SK-N-SH (cell line): Measurements from ENCODE around the gene TBX21. TPM values are rescaled to one million over a fixed set of nuclear protein-coding genes. Genes with fewer than 3 reads are reported as not detected.

Source experiments
- CTCF ChIA-PET: fragments of 300-600, 350-600 bp; formaldehyde crosslinking; extraction: SDS; loops from one replicate; lab custom pipeline; 2021; lab: Yijun Ruan, JAX
- POLR2A ChIA-PET: fragments of 350-600 bp; sonication (Branson Sonifier 250); formaldehyde crosslinking; extraction: SDS; loops from one replicate; lab custom pipeline; 2020; ENCODE audit warnings: antibody characterized with exemption, inconsistent platforms; lab: Yijun Ruan, JAX
- DNase-seq: peaks from one replicate; pipeline ENCODE4 v3.0.0; 2012
- H2AFZ ChIP-seq: fragments of 200-600 bp; sonication (generic); 2 replicates; pipeline ENCODE4 v1.8.1; 2016; ENCODE audit warnings: antibody characterized with exemption, mild to moderate bottlenecking, low read depth
- H3F3A ChIP-seq: fragments of 200-600 bp; sonication (generic); replicated peaks from 2 replicates; pipeline ENCODE3; 2016; ENCODE audit warnings: antibody characterized with exemption, mild to moderate bottlenecking; ENCODE audit not compliant: insufficient read depth
- H3K27ac ChIP-seq, 2 experiments: fragments of 200-500 bp in 1 of 2; fragments of 200-600 bp in 1 of 2; sonication (Bioruptor generic) in 1 of 2; sonication (generic), shearing (Covaris generic) in 1 of 2; 2 replicates each; pipeline versions ENCODE4 v1.5.1 to v1.6.1; 2014 to 2016; ENCODE audit warnings: low read depth in 2 of 2, inconsistent platforms in 1 of 2, low read length in 1 of 2, mild to moderate bottlenecking in 1 of 2, mixed read lengths in 1 of 2
- H3K27me3 ChIP-seq: fragments of 200-600 bp; sonication (generic), shearing (Covaris generic); 2 replicates; pipeline ENCODE4 v1.6.1; 2016; ENCODE audit warnings: mixed run types; ENCODE audit not compliant: insufficient read depth
- H3K36me3 ChIP-seq, 2 experiments: fragments of 200-500 bp in 1 of 2; fragments of 200-600 bp in 1 of 2; sonication (Bioruptor generic) in 1 of 2; sonication (generic) in 1 of 2; replicated peaks in 1 of 2; 2 replicates each; pipeline versions ENCODE3 to v1.5.1; 2014 to 2016; ENCODE audit warnings: low read length in 1 of 2, mild to moderate bottlenecking in 1 of 2; ENCODE audit not compliant: insufficient read depth in 2 of 2, control insufficient read depth in 1 of 2
- H3K4me1 ChIP-seq, 2 experiments: fragments of 200-500 bp in 1 of 2; fragments of 200-600 bp in 1 of 2; sonication (Bioruptor generic) in 1 of 2; sonication (generic), shearing (Covaris generic) in 1 of 2; 2 replicates each; pipeline versions ENCODE4 v1.5.1 to v1.6.1; 2014 to 2016; ENCODE audit warnings: low read depth in 1 of 2, low read length in 1 of 2, mixed run types in 1 of 2; ENCODE audit not compliant: insufficient read depth in 2 of 2, control insufficient read depth in 1 of 2
- H3K4me2 ChIP-seq: fragments of 200-600 bp; sonication (generic), shearing (Covaris generic); 2 replicates; pipeline ENCODE4 v1.6.1; 2017; ENCODE audit warnings: mixed run types
- H3K4me3 ChIP-seq, 2 experiments: fragments of 200-500 bp in 1 of 2; fragments of 200-600 bp in 1 of 2; sonication (Bioruptor generic) in 1 of 2; sonication (generic), shearing (Covaris generic) in 1 of 2; 2 replicates each; pipeline versions ENCODE4 v1.5.1 to v1.8.1; 2014 to 2016; ENCODE audit warnings: low read depth in 2 of 2, inconsistent platforms in 1 of 2, low read length in 1 of 2, mild to moderate bottlenecking in 1 of 2, mixed read lengths in 1 of 2, moderate library complexity in 1 of 2
- H3K79me2 ChIP-seq: fragments of 200-600 bp; sonication (generic); 2 replicates; pipeline ENCODE4 v1.8.1; 2017; ENCODE audit warnings: mild to moderate bottlenecking; ENCODE audit not compliant: insufficient read depth
- H3K9ac ChIP-seq: fragments of 200-600 bp; sonication (generic); 2 replicates; pipeline ENCODE4 v1.6.1; 2017; ENCODE audit warnings: mixed run types
- H3K9me2 ChIP-seq: fragments of 200-600 bp; sonication (generic); 2 replicates; pipeline ENCODE4 v1.6.1; 2017; ENCODE audit warnings: mixed run types
- H3K9me3 ChIP-seq: fragments of 200-600 bp; sonication (generic); 2 replicates; pipeline ENCODE4 v1.6.1; 2017; ENCODE audit warnings: mixed run types, mild to moderate bottlenecking, moderate library complexity
- H4K20me1 ChIP-seq: fragments of 200-600 bp; sonication (generic); 2 replicates; pipeline ENCODE4 v1.6.1; 2017; ENCODE audit warnings: mild to moderate bottlenecking, mixed run types; ENCODE audit not compliant: insufficient read depth
- EP300 ChIP-seq, 2 experiments: IDR thresholded peaks; 2 replicates each; pipeline versions ENCODE4 v1.4.0 to v1.6.1; 2012; ENCODE audit warnings: borderline replicate concordance in 1 of 2, low read depth in 1 of 2, low read length in 1 of 2
- EZH2phosphoT487 ChIP-seq: fragments of 200-600 bp; sonication (generic); IDR thresholded peaks from 2 replicates; pipeline ENCODE4 v1.6.1; 2017; ENCODE audit warnings: low read depth, mixed run types, mild to moderate bottlenecking, antibody characterized with exemption, moderate library complexity, borderline replicate concordance
- FOXJ3 ChIP-seq: sonication (generic); formaldehyde crosslinking; IDR thresholded peaks from 2 replicates; pipeline ENCODE4 v1.5.1; 2020; ENCODE audit warnings: mild to moderate bottlenecking, missing genetic modification reagents
- GATA2 ChIP-seq: sonication (generic); formaldehyde crosslinking; IDR thresholded peaks from 2 replicates; pipeline ENCODE4 v1.5.0; 2020; ENCODE audit warnings: mild to moderate bottlenecking, missing genetic modification reagents
- NRF1 ChIP-seq: IDR thresholded peaks from 2 replicates; pipeline ENCODE4 v1.6.1; 2012; ENCODE audit warnings: low read depth, mild to moderate bottlenecking, low read length
- RAD21 ChIP-seq: IDR thresholded peaks from 2 replicates; pipeline ENCODE4 v1.6.1; 2012; ENCODE audit warnings: mild to moderate bottlenecking, low read length
- RCOR1 ChIP-seq: fragments of 150-350 bp; IDR thresholded peaks from 2 replicates; pipeline ENCODE4 v1.6.1; 2017; ENCODE audit warnings: antibody characterized with exemption, low read length
- RFX5 ChIP-seq: IDR thresholded peaks from 2 replicates; pipeline ENCODE4 v1.6.1; 2012; ENCODE audit warnings: mild to moderate bottlenecking, improper control_type of control experiment, low read length
- SIN3A ChIP-seq: IDR thresholded peaks from 2 replicates; pipeline ENCODE4 v1.6.1; 2012; ENCODE audit warnings: low read depth, mild to moderate bottlenecking, low read length, moderate library complexity, borderline replicate concordance
- SMC3 ChIP-seq: IDR thresholded peaks from 2 replicates; pipeline ENCODE4 v1.6.1; 2012; ENCODE audit warnings: low read depth, low read length, improper control_type of control experiment
- TAF1 ChIP-seq: IDR thresholded peaks from 2 replicates; pipeline ENCODE4 v1.6.1; 2012; ENCODE audit warnings: low read depth, mild to moderate bottlenecking, low read length, moderate library complexity, borderline replicate concordance
- TCF12 ChIP-seq: IDR thresholded peaks from 2 replicates; pipeline ENCODE4 v1.4.0; 2012
- WGBS: methylation state at CpG from one replicate; pipeline ENCODE4 v1.1.6; 2017; ENCODE audit warnings: low lambda C conversion rate; 5-methylcytosine and 5-hydroxymethylcytosine counted together
- polyA plus RNA-seq, 3 experiments: library from polyadenylated mRNA; depleted of rRNA; stranded (reverse); fragments of >200 nt; gene quantifications; 2 replicates each; pipeline ENCODE4 v1.2.3, GENCODE V29; 2012
- TF ChIP-seq, protein P1 (sequence below): IDR thresholded peaks from 2 replicates; pipeline ENCODE4 v1.4.0; 2012; ENCODE audit warnings: low read depth, borderline replicate concordance
- TF ChIP-seq, protein P2 (sequence below): IDR thresholded peaks from 2 replicates; pipeline ENCODE4 v1.4.0; 2012; ENCODE audit warnings: low read depth, borderline replicate concordance
- TF ChIP-seq, protein P3 (sequence below): fragments of 150-350 bp; IDR thresholded peaks from 2 replicates; pipeline ENCODE4 v1.6.1; 2016; ENCODE audit warnings: mild to moderate bottlenecking, low read depth, low read length
- TF ChIP-seq, protein P4 (sequence below): IDR thresholded peaks from 2 replicates; pipeline ENCODE4; 2012

TBX21 gene
- polyA plus RNA-seq, 1 of the 3 experiments (the other 2 are of a cell fraction): not detected

DNA sequence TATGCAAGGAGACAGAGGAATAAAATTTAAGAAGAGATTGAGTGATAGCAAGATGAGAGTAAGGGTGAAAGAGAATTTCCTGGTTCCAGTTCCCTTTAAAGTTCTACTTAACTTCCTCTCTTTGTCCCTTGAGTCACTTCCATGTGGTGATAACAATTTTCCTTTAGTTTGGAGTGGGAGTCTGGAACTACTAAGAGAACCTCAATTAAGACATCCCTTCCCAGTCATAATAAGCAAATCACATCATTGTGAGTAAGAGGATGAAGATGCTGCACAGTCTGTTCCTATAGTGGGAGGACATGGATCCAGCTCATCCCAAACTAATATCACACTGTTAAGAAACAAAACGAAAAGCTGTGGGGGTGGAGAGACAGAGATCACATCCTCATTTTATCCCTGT lies 24.4 kb downstream of the TBX21 start:
- CTCF ChIA-PET: interaction anchor here (0.8 to 1.5 kb wide), 4 partner anchors 20 to 44 kb away, joined by 3 to 4 read pairs (median 4); partner anchors contain the start of gene TBX21

DNA sequence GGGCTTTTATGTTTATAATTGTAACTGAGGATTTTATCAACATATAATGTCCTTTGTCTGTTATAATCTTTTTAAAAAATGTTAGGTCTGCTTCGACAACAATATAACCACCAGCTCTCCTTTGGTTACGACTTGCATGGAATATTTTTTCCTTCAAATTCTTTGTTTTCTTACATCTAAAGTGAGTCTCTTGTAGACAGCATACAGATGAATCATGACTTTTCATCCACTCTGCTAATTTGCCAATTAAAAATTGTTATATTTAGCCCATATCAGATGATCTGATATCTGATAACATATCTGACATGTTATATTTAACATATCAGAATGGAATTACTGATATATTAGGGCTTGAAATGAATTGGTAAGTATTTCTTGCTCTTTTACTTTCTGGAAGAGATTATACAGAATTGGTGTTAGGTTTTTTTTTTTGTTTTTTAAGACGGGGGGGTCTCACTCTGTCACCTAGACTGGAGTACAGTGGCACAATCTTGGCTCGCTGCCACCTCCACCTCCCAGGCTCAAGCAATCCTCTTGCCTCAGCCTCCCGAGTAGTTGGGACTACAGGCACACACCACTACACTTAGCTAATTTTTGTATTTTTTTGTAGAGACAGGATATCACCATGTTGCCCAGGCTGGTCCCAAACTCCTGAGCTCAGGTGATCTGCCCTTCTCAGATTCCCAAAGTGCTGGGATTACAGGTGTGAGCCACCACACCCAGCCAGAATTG lies 27.5 kb downstream of the TBX21 start:
- Histone ChIP-seq H3K79me2 (no peaks in the 10 kb centered on the region), H3K9ac (no peak overlapping the region), H4K20me1 (no peaks in the 10 kb centered on the region), H3K4me3 (no peak overlapping the region; a peak in 1 of 4 replicates), H2AFZ (no peak overlapping the region), H3K4me2 (no peak overlapping the region), H3K9me2 (no peaks in the 10 kb centered on the region), H3K9me3 (peaks cover 34% of the 10 kb centered on the region), H3K27ac (no peak overlapping the region), H3K27me3 (no peaks in the 10 kb centered on the region; the same call in 1 of the 2 replicates), H3K36me3 (no peaks in the 10 kb centered on the region), H3F3A (no peaks in the 10 kb centered on the region), H3K4me1 (no peaks in the 10 kb centered on the region)
- 5% methylated on average over 5 of the region's 5 CpGs for WGBS
- CTCF ChIA-PET: interaction anchor here (0.6 to 1.2 kb wide), 4 partner anchors 15 to 129 kb away, joined by 3 to 4 read pairs (median 3); no protein-coding TSS in a partner anchor
- TF ChIP-seq GATA2 (no peak), TAF1 (no peak), RFX5 (no peak), FOXJ3 (CRISPR knock-in tag) (no peak), TCF12 (no peak), SMC3 (no peak), EP300 (IDR thresholded peaks at IDR 0.05; ENCODE audit: borderline replicate concordance in 1 of 2, low read depth in 1 of 2, low read length in 1 of 2) (no peak), NRF1 (no peak), RAD21 (no peak), EZH2phosphoT487 (no peak), RCOR1 (no peak)
- TF ChIP-seq, protein P1, sequence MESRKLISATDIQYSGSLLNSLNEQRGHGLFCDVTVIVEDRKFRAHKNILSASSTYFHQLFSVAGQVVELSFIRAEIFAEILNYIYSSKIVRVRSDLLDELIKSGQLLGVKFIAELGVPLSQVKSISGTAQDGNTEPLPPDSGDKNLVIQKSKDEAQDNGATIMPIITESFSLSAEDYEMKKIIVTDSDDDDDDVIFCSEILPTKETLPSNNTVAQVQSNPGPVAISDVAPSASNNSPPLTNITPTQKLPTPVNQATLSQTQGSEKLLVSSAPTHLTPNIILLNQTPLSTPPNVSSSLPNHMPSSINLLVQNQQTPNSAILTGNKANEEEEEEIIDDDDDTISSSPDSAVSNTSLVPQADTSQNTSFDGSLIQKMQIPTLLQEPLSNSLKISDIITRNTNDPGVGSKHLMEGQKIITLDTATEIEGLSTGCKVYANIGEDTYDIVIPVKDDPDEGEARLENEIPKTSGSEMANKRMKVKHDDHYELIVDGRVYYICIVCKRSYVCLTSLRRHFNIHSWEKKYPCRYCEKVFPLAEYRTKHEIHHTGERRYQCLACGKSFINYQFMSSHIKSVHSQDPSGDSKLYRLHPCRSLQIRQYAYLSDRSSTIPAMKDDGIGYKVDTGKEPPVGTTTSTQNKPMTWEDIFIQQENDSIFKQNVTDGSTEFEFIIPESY: no peak
- TF ChIP-seq, protein P2, sequence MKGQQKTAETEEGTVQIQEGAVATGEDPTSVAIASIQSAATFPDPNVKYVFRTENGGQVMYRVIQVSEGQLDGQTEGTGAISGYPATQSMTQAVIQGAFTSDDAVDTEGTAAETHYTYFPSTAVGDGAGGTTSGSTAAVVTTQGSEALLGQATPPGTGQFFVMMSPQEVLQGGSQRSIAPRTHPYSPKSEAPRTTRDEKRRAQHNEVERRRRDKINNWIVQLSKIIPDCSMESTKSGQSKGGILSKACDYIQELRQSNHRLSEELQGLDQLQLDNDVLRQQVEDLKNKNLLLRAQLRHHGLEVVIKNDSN: no peak
- TF ChIP-seq, protein P3, sequence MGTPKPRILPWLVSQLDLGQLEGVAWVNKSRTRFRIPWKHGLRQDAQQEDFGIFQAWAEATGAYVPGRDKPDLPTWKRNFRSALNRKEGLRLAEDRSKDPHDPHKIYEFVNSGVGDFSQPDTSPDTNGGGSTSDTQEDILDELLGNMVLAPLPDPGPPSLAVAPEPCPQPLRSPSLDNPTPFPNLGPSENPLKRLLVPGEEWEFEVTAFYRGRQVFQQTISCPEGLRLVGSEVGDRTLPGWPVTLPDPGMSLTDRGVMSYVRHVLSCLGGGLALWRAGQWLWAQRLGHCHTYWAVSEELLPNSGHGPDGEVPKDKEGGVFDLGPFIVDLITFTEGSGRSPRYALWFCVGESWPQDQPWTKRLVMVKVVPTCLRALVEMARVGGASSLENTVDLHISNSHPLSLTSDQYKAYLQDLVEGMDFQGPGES: no peak
- TF ChIP-seq, protein P4, sequence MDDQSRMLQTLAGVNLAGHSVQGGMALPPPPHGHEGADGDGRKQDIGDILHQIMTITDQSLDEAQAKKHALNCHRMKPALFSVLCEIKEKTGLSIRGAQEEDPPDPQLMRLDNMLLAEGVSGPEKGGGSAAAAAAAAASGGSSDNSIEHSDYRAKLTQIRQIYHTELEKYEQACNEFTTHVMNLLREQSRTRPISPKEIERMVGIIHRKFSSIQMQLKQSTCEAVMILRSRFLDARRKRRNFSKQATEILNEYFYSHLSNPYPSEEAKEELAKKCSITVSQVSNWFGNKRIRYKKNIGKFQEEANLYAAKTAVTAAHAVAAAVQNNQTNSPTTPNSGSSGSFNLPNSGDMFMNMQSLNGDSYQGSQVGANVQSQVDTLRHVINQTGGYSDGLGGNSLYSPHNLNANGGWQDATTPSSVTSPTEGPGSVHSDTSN: no peak
- POLR2A ChIA-PET: no interaction called here
- no peak for DNase-seq

More for the DNA sequence above, 24.4 kb downstream of the TBX21 start:
- H2AFZ ChIP-seq: no peak overlapping the region
- H3K4me1 ChIP-seq: no peaks in the 10 kb centered on the region
- no peaks in the 10 kb centered on the region for H3K9me2 ChIP-seq
- H4K20me1 ChIP-seq: no peaks in the 10 kb centered on the region
- no peak overlapping the region for H3K4me2 ChIP-seq
- POLR2A ChIA-PET: no interaction called here
- 0% methylated on average over 1 of the region's 1 CpG for WGBS
- peaks cover 25% of the 10 kb centered on the region for H3K9me3 ChIP-seq
- H3K36me3 ChIP-seq: no peaks in the 10 kb centered on the region
- no peak overlapping the region for H3K27ac ChIP-seq
- TF ChIP-seq SIN3A: no peak
- H3K4me3 ChIP-seq: no peak overlapping the region
- no peaks in the 10 kb centered on the region for H3F3A ChIP-seq
- no peaks in the 10 kb centered on the region for H3K79me2 ChIP-seq
- H3K27me3 ChIP-seq: peaks cover 18% of the 10 kb centered on the region; the same call in 1 of the 2 replicates
- no peak for DNase-seq
- H3K9ac ChIP-seq: no peak overlapping the region
